ENCODE measurements around the gene MYO7B. TPM values are rescaled to one million over a fixed set of nuclear protein-coding genes. Genes with fewer than 3 reads are reported as not detected.

The MYO7B gene
- total RNA-seq, 1 donor from 2014 or later: 0.44 TPM

- TF ChIP-seq, protein P1, sequence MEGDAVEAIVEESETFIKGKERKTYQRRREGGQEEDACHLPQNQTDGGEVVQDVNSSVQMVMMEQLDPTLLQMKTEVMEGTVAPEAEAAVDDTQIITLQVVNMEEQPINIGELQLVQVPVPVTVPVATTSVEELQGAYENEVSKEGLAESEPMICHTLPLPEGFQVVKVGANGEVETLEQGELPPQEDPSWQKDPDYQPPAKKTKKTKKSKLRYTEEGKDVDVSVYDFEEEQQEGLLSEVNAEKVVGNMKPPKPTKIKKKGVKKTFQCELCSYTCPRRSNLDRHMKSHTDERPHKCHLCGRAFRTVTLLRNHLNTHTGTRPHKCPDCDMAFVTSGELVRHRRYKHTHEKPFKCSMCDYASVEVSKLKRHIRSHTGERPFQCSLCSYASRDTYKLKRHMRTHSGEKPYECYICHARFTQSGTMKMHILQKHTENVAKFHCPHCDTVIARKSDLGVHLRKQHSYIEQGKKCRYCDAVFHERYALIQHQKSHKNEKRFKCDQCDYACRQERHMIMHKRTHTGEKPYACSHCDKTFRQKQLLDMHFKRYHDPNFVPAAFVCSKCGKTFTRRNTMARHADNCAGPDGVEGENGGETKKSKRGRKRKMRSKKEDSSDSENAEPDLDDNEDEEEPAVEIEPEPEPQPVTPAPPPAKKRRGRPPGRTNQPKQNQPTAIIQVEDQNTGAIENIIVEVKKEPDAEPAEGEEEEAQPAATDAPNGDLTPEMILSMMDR (IDR thresholded peaks at IDR 0.05; ENCODE audit: borderline replicate concordance): no peak
- Histone ChIP-seq H3K9me3 (replicated peaks) (no peaks in the 10 kb centered on the region), H3K4me3 (no peak overlapping the region), H3K27me3 (ENCODE audit: low read depth) (no peaks in the 10 kb centered on the region), H3K27ac (replicated peaks) (no peak overlapping the region), H3K4me1 (peaks cover 43% of the 10 kb centered on the region), H3K36me3 (no peaks in the 10 kb centered on the region)
- intact Hi-C loops (cut with micrococcal nuclease): no loop called here
- no peak for DNase-seq
Observed at GRCh38 chr2:127572841-127573240, 37.4 kb downstream of the MYO7B start.

DNA sequence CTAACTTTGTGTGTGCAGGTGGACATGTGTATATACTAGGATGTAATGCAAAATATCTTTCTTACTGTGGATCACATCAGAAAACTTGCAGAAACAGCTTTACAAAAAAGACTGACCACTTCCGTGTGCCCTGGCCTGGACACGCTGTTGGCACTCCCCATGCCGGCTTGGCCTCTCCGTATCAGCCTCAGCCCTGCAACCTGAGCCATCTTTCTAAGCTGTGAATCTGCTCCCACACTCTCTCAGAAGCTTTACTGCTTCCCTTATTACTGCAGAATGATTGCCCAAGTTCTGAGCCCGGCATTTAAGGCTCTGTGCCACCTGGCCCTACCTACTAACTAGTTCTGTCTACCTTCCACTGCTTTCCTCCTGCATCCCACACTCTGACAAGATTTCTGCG, 37.8 kb downstream of the MYO7B start:
- Histone ChIP-seq H3K36me3 (no peaks in the 10 kb centered on the region), H3K9me3 (replicated peaks) (no peaks in the 10 kb centered on the region), H3K4me3 (no peak overlapping the region), H3K27ac (replicated peaks) (no peak overlapping the region), H3K27me3 (ENCODE audit: low read depth) (no peaks in the 10 kb centered on the region), H3K4me1 (peaks cover 42% of the 10 kb centered on the region)
- TF ChIP-seq, protein P1 (IDR thresholded peaks at IDR 0.05; ENCODE audit: borderline replicate concordance): no peak
- intact Hi-C loops (cut with micrococcal nuclease): no loop called here
- no peak for DNase-seq

DNA sequence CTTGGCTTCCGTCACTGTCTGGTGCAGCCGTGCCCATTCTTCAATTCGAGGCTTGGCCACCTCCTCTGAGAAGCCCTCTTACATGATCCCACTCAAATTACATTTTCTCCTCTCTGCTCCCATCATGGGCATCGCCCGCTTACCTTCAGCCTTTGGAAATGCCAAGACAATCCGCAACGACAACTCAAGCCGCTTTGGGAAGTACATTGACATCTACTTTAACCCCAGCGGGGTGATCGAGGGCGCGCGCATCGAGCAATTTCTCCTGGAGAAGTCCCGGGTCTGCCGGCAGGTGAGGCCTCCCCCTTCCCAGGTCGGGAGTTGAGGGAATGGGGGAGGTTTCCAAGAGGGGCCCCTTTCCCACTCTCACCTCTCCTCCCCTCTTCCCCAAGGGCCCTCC, 38.3 kb downstream of the MYO7B start:
- intact Hi-C loops (cut with micrococcal nuclease): no loop called here
- TF ChIP-seq, protein P1 (IDR thresholded peaks at IDR 0.05; ENCODE audit: borderline replicate concordance): no peak
- Histone ChIP-seq H3K9me3 (replicated peaks) (no peaks in the 10 kb centered on the region), H3K4me1 (peaks cover 37% of the 10 kb centered on the region), H3K27ac (replicated peaks) (no peak overlapping the region), H3K27me3 (ENCODE audit: low read depth) (no peaks in the 10 kb centered on the region), H3K4me3 (no peak overlapping the region), H3K36me3 (no peaks in the 10 kb centered on the region)
- DNase-seq: no peak

DNA sequence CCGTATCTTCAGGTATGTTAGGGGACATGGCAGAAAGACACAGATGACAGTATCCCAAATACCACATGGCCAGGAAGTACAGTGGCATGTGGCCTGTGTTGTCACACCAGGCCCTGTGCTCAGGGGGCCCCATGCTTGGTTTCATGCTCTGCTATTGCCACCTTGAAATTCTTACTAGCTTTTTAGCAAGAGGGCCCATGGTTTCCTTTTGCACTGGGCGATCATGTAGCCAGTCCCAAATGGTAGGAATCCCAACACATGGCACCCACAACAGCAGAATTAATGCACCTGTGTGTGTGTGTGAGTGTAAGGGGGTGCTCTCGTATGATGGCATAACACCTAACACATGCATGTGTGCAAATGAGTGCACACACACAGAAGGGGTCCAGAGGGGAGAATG, 39.2 kb downstream of the MYO7B start:
- Histone ChIP-seq H3K4me3 (no peak overlapping the region), H3K27ac (replicated peaks) (no peak overlapping the region), H3K4me1 (peaks cover 29% of the 10 kb centered on the region), H3K36me3 (no peaks in the 10 kb centered on the region), H3K27me3 (ENCODE audit: low read depth) (no peaks in the 10 kb centered on the region), H3K9me3 (replicated peaks) (no peaks in the 10 kb centered on the region)
- intact Hi-C loops (cut with micrococcal nuclease): no loop called here
- TF ChIP-seq, protein P1 (IDR thresholded peaks at IDR 0.05; ENCODE audit: borderline replicate concordance): no peak
- DNase-seq: no peak

- Histone ChIP-seq H3K9me3 (replicated peaks) (no peaks in the 10 kb centered on the region), H3K4me1 (peaks cover 22% of the 10 kb centered on the region), H3K36me3 (no peaks in the 10 kb centered on the region), H3K27ac (replicated peaks) (no peak overlapping the region), H3K4me3 (no peak overlapping the region), H3K27me3 (ENCODE audit: low read depth) (no peaks in the 10 kb centered on the region)
- intact Hi-C loops (cut with micrococcal nuclease): no loop called here
- TF ChIP-seq, protein P1 (IDR thresholded peaks at IDR 0.05; ENCODE audit: borderline replicate concordance): no peak
- DNase-seq: no peak
Observed at GRCh38 chr2:127575185-127575765, 39.8 kb downstream of the MYO7B start.
